NCI-H2029 treated with DMSO at 0.1 percent for 48 hours (cell line): ENCODE results near the gene CDH12.
"Not testable (repeated sequence)": the region's sequence is repeated elsewhere in the genome, so short reads cannot be mapped to it uniquely, and the experiment has no call there.

Experiments used
- DNase-seq: peaks from one replicate; lab custom pipeline; 2025; lab: John Stamatoyannopoulos, UW

CDH12 gene

GRCh38 chr5:22649074-22649473 lies 204.1 kb downstream of the CDH12 start:
- no peak for DNase-seq

DNA sequence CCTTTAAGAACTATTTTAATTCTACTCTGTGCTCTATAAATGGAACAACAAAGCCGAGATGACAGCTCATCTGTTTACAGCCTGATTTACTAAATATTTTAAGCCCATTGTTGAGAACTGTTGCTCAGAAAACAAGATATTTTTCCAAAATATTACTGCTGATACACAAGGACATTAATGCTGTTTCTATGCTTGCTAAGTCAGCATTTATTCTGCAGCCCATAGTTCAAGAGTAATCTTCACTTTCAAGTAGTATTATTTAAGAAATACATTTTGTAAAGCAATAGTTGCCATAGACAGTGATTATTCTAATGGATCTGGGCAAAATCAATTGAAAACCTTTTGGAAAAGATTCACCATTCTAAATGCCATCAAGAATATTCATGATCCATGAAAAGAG lies 208.3 kb downstream of the CDH12 start:
- DNase-seq = no peak

- no peak for DNase-seq
These were observed 209.8 kb downstream of the CDH12 start for GRCh38 chr5:22643356-22643755.

DNA sequence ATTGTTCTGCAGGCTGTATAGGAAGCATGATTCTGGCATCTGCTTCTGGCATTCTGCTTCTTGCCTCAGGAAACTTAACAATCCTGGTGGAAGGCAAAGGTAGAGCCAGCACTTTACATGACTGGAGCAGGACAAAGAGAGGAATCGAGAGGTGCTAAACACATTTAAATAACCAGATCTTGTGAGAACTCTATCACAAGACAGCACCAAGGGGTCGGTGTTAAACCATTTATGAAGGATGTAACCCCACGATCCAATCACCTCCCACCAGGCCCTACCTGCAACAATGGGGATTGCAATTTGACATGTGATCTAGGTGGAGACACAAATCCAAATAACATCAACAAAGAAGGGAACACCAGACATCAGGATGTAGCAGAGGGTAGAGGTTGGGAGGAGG lies 221.5 kb downstream of the CDH12 start:
- DNase-seq = no peak

- no peak for DNase-seq
These were observed 226.1 kb downstream of the CDH12 start for GRCh38 chr5:22627029-22627428.

GRCh38 chr5:22625451-22625850 lies 227.7 kb downstream of the CDH12 start:
- no peak for DNase-seq

GRCh38 chr5:22621084-22621483 lies 232.1 kb downstream of the CDH12 start:
- no peak for DNase-seq

DNA sequence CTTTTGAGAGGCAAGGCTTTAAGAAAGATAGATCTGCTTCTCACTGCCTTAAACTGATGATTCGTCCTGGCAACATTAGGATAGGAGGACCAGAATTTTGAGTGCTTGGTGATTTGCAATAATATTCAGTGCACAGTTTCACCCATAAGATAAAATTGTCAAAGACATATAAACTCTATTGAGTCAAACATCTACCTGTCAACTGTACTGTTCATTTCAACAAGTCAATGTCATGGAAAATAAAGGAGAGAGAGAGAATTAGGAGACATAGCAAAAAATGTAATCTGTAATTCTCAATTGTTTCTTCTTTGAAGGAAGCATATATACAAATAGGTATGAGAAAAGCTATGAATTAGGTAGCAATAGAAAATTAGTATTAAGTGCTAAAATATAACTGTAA lies 237.2 kb downstream of the CDH12 start:
- no peak for DNase-seq

DNA sequence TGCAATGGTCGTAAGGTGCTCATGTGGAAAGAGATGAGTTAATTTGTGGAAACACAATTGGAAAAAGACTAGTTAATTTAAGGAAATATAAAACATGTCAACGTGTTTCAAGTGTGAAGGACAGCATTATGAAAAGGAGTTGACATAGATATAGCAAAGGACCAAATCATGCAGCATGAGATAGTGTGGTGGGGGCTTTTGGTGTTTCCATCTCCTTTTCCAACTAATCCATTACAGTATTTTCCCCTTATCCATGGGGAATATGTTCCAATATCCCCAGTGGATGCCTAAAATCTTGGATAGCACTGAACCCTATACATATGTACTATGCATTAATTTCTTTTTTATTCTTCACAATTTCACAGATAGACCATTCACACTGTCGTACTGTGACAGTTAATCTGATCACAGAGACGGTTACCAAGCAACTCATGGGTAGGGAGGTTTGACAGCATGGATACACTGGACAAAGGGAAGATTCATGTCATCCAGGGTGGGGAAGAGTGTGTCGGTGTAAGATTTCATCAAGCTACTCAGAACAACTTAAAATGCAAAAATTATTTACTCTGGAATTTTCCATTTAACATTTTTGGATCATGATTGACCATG lies 238.6 kb downstream of the CDH12 start:
- DNase-seq = no peak

GRCh38 chr5:22612928-22613327 lies 240.2 kb downstream of the CDH12 start:
- DNase-seq = no peak

DNA sequence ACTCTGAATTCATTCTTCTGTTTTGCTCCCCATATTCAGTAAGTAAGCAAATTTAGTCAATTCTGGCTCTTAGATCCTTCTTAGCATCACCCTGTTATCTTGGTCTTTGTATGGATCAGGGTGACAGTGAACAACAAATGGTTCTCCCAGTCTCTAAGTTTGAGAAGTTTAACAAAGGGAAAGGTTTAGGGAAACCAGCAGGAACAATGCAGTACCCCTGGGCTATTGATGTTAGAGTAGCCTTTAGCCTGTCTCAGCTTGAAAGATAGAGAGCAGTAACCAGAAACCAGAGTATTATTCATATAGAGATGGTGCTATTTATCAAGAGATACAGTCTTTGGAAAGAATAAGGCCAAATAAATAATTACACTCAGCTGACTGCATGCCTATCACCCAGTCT lies 241.8 kb downstream of the CDH12 start:
- DNase-seq = no peak

- not testable (repeated sequence) for DNase-seq
These were observed 245.6 kb downstream of the CDH12 start for GRCh38 chr5:22607498-22607897.

- no peak for DNase-seq
These were observed 247.7 kb downstream of the CDH12 start for GRCh38 chr5:22605473-22605872.

- no peak for DNase-seq
These were observed 248.4 kb downstream of the CDH12 start for GRCh38 chr5:22604711-22605110.

- no peak for DNase-seq
These were observed 254.3 kb downstream of the CDH12 start for GRCh38 chr5:22598796-22599195.

DNA sequence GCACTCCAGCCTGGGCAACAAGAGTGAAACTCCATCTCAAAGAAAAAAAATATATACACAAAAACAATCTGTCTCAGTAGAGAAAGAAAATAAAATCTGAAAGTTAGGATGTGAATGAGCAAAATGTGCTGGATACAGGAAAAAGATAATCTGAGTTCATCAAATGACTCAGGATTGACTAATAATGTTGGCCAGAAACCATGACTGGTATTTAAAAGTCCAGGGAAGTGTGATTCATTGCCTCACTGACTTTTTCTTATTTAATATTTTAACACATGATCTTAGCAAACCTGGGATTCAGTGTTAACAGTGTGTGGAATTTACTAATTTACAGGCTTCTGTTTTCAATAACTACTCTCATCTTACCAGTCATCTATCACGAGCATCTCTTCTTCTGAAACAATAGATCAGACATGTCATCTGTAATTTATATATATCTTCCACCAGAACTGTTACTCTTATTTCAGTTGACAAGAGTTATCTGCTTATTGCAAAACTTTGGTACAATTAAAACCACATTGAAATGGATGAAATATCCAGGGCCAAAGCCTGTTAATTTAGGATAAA lies 256.7 kb downstream of the CDH12 start:
- no peak for DNase-seq

DNA sequence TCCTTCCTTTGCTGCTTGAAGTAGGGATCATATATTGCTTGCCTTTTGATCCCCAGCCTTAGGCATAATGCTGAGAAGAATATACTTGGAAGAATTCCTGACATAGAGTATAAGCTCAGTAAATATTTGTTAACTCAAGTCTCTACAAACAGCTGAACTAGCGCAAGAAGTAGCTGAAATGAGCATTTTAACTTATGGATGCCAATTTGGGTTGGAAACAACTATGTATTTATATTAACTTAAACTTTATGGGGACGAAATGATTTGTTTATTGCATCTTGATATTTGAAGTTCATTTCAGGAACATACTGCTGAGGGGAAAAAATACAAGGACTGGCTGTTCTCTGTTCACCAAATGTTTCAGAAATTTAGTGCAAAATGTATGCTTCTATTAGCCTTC lies 258.7 kb downstream of the CDH12 start:
- DNase-seq = no peak

DNA sequence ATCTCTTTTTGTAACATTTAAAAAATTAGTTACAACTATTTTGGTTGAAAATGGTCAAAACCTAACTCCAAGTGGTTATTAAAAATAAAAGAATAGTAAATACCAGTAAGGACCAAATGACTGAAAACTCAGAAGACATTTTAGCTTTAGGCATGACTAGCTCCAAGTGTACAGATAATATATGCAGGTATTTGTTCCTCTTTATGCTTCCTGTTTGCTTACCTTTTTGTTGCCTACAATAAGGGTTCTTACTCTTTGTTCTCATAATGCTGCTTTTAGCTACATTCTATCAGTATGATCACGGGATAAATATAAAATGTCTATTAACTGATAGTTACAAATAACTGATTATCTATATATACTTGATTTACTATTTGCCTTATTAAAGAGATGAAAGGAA lies 259.6 kb downstream of the CDH12 start:
- no peak for DNase-seq

DNA sequence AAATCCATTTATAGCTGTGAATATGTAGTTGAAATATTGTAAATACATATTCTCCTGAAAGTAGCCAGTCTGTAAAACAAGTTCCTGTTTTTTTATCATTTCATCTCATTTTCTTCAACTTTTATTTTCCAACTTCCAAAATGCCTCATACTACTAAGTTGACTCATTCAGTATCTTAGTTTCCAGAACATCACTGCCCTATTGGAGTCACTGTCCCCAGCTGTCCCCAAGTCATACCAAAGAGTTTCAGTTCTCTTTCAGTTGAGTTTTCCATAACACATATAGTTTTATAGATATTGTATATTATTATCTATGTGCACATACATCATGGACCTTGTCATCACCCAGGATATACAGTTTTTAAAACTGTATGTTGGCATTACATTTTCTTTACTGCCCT lies 261.7 kb downstream of the CDH12 start:
- DNase-seq = no peak

- DNase-seq = no peak
These were observed 262.4 kb downstream of the CDH12 start for GRCh38 chr5:22590677-22591268.

GRCh38 chr5:22577711-22578110 lies 275.4 kb downstream of the CDH12 start:
- DNase-seq = no peak

DNA sequence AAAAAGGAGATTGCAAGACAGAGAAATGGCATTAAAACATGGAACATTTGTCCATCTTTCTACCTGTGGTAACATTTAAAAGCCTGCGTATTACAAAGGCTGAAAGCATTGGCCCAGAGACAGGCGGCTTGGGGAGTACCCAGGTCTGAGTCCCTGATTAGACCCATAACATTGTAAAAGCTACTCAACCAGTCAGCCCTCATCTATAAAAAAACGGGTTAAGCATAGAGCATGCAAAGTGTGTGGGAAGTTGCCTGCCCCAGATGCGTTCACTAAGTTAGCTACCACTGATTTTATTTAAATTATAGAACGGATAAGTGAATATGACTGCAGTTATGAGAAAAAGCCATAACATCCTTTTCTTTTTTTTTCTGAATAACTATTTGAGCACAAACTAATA lies 276.1 kb downstream of the CDH12 start:
- no peak for DNase-seq

DNA sequence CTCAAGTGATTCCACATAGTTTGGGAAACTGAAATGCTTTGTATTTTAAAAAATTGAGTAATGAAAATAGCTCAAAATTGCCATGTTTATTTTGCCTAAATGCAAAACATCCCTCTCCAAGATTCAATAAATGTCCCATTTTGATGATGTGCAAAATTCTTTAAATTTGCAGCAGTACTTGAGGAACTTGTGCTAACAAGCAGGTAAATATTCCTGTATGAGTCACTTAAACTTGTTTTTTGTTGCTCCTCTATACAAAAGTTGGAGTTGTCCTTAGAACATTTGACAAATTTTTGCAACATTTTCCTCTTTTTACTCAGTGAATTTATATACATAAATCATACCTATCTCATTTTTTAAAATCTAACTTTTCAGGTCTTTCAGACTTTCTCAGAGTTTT lies 280.2 kb downstream of the CDH12 start:
- no peak for DNase-seq

DNA sequence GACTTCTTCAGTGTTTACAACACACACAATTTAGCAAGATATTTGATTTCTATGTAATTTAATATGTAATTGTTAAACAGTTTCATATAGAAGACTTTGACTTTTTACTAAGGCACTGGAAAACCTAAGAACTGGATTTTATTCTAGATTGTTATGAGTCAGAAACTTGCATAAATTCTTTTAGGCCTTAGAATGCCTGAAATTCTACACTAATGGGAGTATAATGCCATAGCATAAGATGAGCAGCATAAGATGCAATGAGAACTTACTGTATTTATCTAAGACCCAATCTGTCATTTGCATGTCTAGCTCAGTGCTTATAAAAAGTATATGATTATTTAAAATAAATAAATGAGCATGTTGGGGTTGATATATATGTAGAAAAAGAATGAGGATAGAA lies 285.2 kb downstream of the CDH12 start:
- DNase-seq = no peak
